H1 (cell line): ENCODE data around the gene CD7. TPM values are rescaled to one million over a fixed set of nuclear protein-coding genes. Genes with fewer than 3 reads are reported as not detected.

Experiments
- CTCF ChIA-PET: fragments of 300-600 bp; sonication (Branson Sonifier 250); formaldehyde crosslinking; loops from one replicate; lab custom pipeline; 2021; ENCODE audit not compliant: partially characterized antibody; lab: Charles Lee
- POLR2A ChIA-PET: fragments of 300-600 bp; sonication (Branson Sonifier 250); formaldehyde crosslinking; loops from one replicate; lab custom pipeline; 2021; ENCODE audit warnings: inconsistent platforms; ENCODE audit not compliant: partially characterized antibody; lab: Charles Lee
- DNase-seq, 2 experiments: peaks; one replicate each; pipeline versions ENCODE4 v3.0.0 to v3.0.0-alpha.2; 2010 to 2022; ENCODE audit warnings: low spot score in 2 of 2, low read depth in 1 of 2, mixed read lengths in 1 of 2
- FAIRE-seq: peaks from 2 replicates; lab custom pipeline; 2011; peaks lifted over from hg19 to GRCh38; lab: Jason Lieb, UNC
- H2AFZ ChIP-seq: 2 replicates; pipeline ENCODE4 v1.8.1; 2012; ENCODE audit warnings: low read length, inconsistent platforms
- H2AK5ac ChIP-seq: 2 replicates; pipeline ENCODE4 v1.6.1; 2013; ENCODE audit warnings: low read depth, low read length
- H2BK120ac ChIP-seq: replicated peaks from 2 replicates; pipeline ENCODE3; 2013; ENCODE audit warnings: low read depth, low read length, inconsistent platforms
- H2BK12ac ChIP-seq: 2 replicates; pipeline ENCODE4 v1.6.1; 2013; ENCODE audit warnings: low read depth, low read length
- H2BK15ac ChIP-seq: 2 replicates; pipeline ENCODE4 v1.6.1; 2013; ENCODE audit warnings: low read length
- H2BK20ac ChIP-seq: 2 replicates; pipeline ENCODE4 v1.6.1; 2013; ENCODE audit warnings: low read length
- H2BK5ac ChIP-seq: 2 replicates; pipeline ENCODE4 v1.6.1; 2013; ENCODE audit warnings: low read depth, low read length
- H3K14ac ChIP-seq: 2 replicates; pipeline ENCODE4 v1.6.1; 2013; ENCODE audit warnings: inconsistent platforms; ENCODE audit not compliant: insufficient read length
- H3K18ac ChIP-seq: 2 replicates; pipeline ENCODE4 v1.6.1; 2013; ENCODE audit warnings: low read length; ENCODE audit errors: extremely low read depth
- H3K23ac ChIP-seq: 2 replicates; pipeline ENCODE4 v1.6.1; 2013; ENCODE audit warnings: inconsistent platforms; ENCODE audit not compliant: insufficient read length
- H3K23me2 ChIP-seq: 2 replicates; pipeline ENCODE4 v1.6.1; 2013; ENCODE audit warnings: low read depth, low read length
- H3K27ac ChIP-seq: 2 replicates; pipeline ENCODE4 v1.6.1; 2011; ENCODE audit warnings: low read depth, low read length, inconsistent platforms
- H3K27me3 ChIP-seq, 4 experiments: replicated peaks in 1 of 4; 1 replicate in 1 of 4; 2 replicates in 3 of 4; pipeline versions ENCODE4 v1.6.1 to v1.8.1; 2011 to 2013; ENCODE audit warnings: low read length in 3 of 4, mild to moderate bottlenecking in 3 of 4, inconsistent platforms in 2 of 4, mixed read lengths in 2 of 4, moderate library complexity in 1 of 4; ENCODE audit not compliant: control insufficient read depth in 3 of 4, insufficient read depth in 3 of 4; ENCODE audit errors: extremely low read depth in 1 of 4
- H3K36me3 ChIP-seq, 4 experiments: 2 replicates each; pipeline versions ENCODE4 v1.6.1 to v1.8.1; 2011 to 2013; ENCODE audit warnings: mild to moderate bottlenecking in 4 of 4, low read length in 3 of 4, moderate library complexity in 2 of 4, control low read depth in 1 of 4, inconsistent platforms in 1 of 4; ENCODE audit not compliant: insufficient read depth in 4 of 4, control insufficient read depth in 2 of 4
- H3K4ac ChIP-seq: replicated peaks from 2 replicates; pipeline ENCODE3; 2013; ENCODE audit warnings: low read length, low read depth, mixed read lengths, inconsistent platforms; ENCODE audit not compliant: insufficient read length
- H3K4me1 ChIP-seq, 4 experiments: replicated peaks in 1 of 4; 1 replicate in 1 of 4; 2 replicates in 3 of 4; pipeline versions ENCODE4 v1.6.1 to v1.8.1; 2011 to 2013; ENCODE audit warnings: low read length in 3 of 4, inconsistent platforms in 2 of 4, mixed read lengths in 1 of 4; ENCODE audit not compliant: insufficient read depth in 4 of 4, control insufficient read depth in 3 of 4
- H3K4me2 ChIP-seq, 2 experiments: 2 replicates each; pipeline versions ENCODE4 v1.6.1 to v1.8.1; 2011 to 2013; ENCODE audit warnings: low read depth in 2 of 2, low read length in 2 of 2, control low read depth in 1 of 2, inconsistent platforms in 1 of 2, mild to moderate bottlenecking in 1 of 2; ENCODE audit not compliant: insufficient read depth in 1 of 2
- H3K4me3 ChIP-seq, 4 experiments: fragments of 200-600, 300-600 bp in 1 of 4; sonication (generic), shearing (Covaris generic), sonication (Bioruptor Twin) in 1 of 4; 2 replicates each; pipeline versions ENCODE4 v1.5.1 to v1.8.1; 2011 to 2016; ENCODE audit warnings: low read length in 4 of 4, low read depth in 3 of 4, control low read depth in 2 of 4, inconsistent platforms in 2 of 4, mild to moderate bottlenecking in 2 of 4, mixed read lengths in 1 of 4, moderate library complexity in 1 of 4; ENCODE audit not compliant: insufficient read depth in 2 of 4; ENCODE audit errors: extremely low read depth in 1 of 4
- H3K56ac ChIP-seq: replicated peaks from 2 replicates; pipeline ENCODE3; 2013; ENCODE audit warnings: low read depth, mild to moderate bottlenecking, mixed read lengths, low read length, inconsistent platforms; ENCODE audit not compliant: insufficient read length
- H3K79me1 ChIP-seq: 2 replicates; pipeline ENCODE4 v1.6.1; 2013; ENCODE audit warnings: low read depth, low read length, control low read depth
- H3K79me2 ChIP-seq, 2 experiments: 2 replicates each; pipeline versions ENCODE4 v1.6.1 to v1.8.1; 2012 to 2013; ENCODE audit warnings: low read length in 2 of 2, mild to moderate bottlenecking in 2 of 2, inconsistent platforms in 1 of 2; ENCODE audit not compliant: insufficient read depth in 2 of 2, control insufficient read depth in 1 of 2
- H3K9ac ChIP-seq, 4 experiments: replicated peaks in 1 of 4; 1 replicate in 1 of 4; 2 replicates in 3 of 4; pipeline versions ENCODE4 v1.6.1 to v1.8.1; 2011 to 2013; ENCODE audit warnings: low read depth in 3 of 4, low read length in 3 of 4, control low read depth in 2 of 4, mild to moderate bottlenecking in 2 of 4, moderate library complexity in 2 of 4, inconsistent platforms in 1 of 4; ENCODE audit errors: extremely low read depth in 1 of 4
- H3K9me3 ChIP-seq, 2 experiments: 2 replicates each; pipeline versions ENCODE4 v1.6.1 to v1.8.1; 2012 to 2013; ENCODE audit warnings: mild to moderate bottlenecking in 2 of 2, moderate library complexity in 2 of 2, control low read depth in 1 of 2, inconsistent platforms in 1 of 2, low read depth in 1 of 2, low read length in 1 of 2, mixed read lengths in 1 of 2; ENCODE audit not compliant: insufficient read depth in 2 of 2
- H4K20me1 ChIP-seq, 2 experiments: replicated peaks in 1 of 2; 2 replicates each; pipeline versions ENCODE3 to v1.8.1; 2011 to 2013; ENCODE audit warnings: inconsistent platforms in 2 of 2, low read length in 2 of 2, mild to moderate bottlenecking in 1 of 2; ENCODE audit not compliant: insufficient read depth in 2 of 2, control insufficient read depth in 1 of 2
- H4K5ac ChIP-seq: 2 replicates; pipeline ENCODE4 v1.6.1; 2013; ENCODE audit warnings: low read length, low read depth, mixed read lengths, inconsistent platforms; ENCODE audit not compliant: insufficient read length
- H4K8ac ChIP-seq: 2 replicates; pipeline ENCODE4 v1.8.0; 2013; ENCODE audit warnings: mild to moderate bottlenecking, moderate library complexity, low read length, inconsistent platforms; ENCODE audit not compliant: insufficient read depth; ENCODE audit errors: extremely low read depth
- H4K91ac ChIP-seq: replicated peaks from 2 replicates; pipeline ENCODE3; 2013; ENCODE audit warnings: low read length, mixed read lengths, inconsistent platforms; ENCODE audit not compliant: insufficient read length
- BACH1 ChIP-seq: IDR thresholded peaks from 2 replicates; pipeline ENCODE4 v1.6.1; 2012; ENCODE audit warnings: low read length, improper control_type of control experiment
- CHD1 ChIP-seq: IDR thresholded peaks from 2 replicates; pipeline ENCODE4 v1.6.1; 2012; ENCODE audit warnings: low read depth, low read length, improper control_type of control experiment
- EZH2 ChIP-seq: fragments of 200-600 bp; sonication (generic); IDR thresholded peaks from 2 replicates; pipeline ENCODE4 v1.7.1; 2012; ENCODE audit warnings: low read depth, mild to moderate bottlenecking, moderate library complexity, low read length, inconsistent platforms; ENCODE audit not compliant: severe bottlenecking
- SP1 ChIP-seq: IDR thresholded peaks from 2 replicates; pipeline ENCODE4 v1.6.1; 2011; ENCODE audit warnings: low read depth, low read length
- TEAD4 ChIP-seq: IDR thresholded peaks from 2 replicates; pipeline ENCODE4 v1.6.1; 2012; ENCODE audit warnings: low read depth, low read length, inconsistent platforms, mixed read lengths
- ZNF274 ChIP-seq: IDR thresholded peaks from 2 replicates; pipeline ENCODE4 v1.7.0; 2012; ENCODE audit warnings: low read length, borderline replicate concordance; ENCODE audit errors: extremely low read depth
- WGBS, 2 experiments: shearing (Covaris generic) in 1 of 2; methylation state at CpG; one replicate each; pipeline versions ENCODE4 v1.1.6 to v1.1.7; 2013 to 2015; ENCODE audit warnings: low lambda C conversion rate in 2 of 2, mixed read lengths in 2 of 2, inconsistent platforms in 1 of 2, low coverage in 1 of 2, missing lambda C conversion rate in 1 of 2; ENCODE audit not compliant: insufficient replicate concordance in 2 of 2, insufficient coverage in 1 of 2, insufficient read length in 1 of 2; ENCODE audit errors: extremely low coverage in 1 of 2, missing lambda C conversion rate in 1 of 2; 5-methylcytosine and 5-hydroxymethylcytosine counted together
- polyA plus RNA-seq, 7 experiments: library from polyadenylated mRNA; depleted of rRNA in 3 of 7; stranded (reverse) in 5 of 7; unstranded in 2 of 7; fragments of >200 nt in 5 of 7; fragments of 200-250 nt in 2 of 7; gene quantifications; 1 replicate in 5 of 7; 2 replicates in 1 of 7; 4 replicates in 1 of 7; pipeline versions ENCODE4 v1.2.1 to v1.2.3, GENCODE V29; 2011 to 2013; ENCODE audit warnings: missing spikeins in 2 of 7, mixed read lengths in 2 of 7
- total RNA-seq: library from RNA; stranded (reverse); fragmentation: NEBNext Ultra II Directional; extraction: Animal tissue kit (Norgen Biotek cat#: 25700); gene quantifications from 2 replicates; pipeline ENCODE4 v1.2.1, GENCODE V29; 2021
- TF ChIP-seq, protein P1 (sequence below): IDR thresholded peaks from 2 replicates; pipeline ENCODE4 v1.6.1; 2012; ENCODE audit warnings: inconsistent platforms

The CD7 gene
- total and polyA plus RNA-seq, 2 of the 8 experiments (the other 6 are each of a cell fraction or from before 2014, with no cell fraction given), result 0.83 to 0.86 TPM

DNA sequence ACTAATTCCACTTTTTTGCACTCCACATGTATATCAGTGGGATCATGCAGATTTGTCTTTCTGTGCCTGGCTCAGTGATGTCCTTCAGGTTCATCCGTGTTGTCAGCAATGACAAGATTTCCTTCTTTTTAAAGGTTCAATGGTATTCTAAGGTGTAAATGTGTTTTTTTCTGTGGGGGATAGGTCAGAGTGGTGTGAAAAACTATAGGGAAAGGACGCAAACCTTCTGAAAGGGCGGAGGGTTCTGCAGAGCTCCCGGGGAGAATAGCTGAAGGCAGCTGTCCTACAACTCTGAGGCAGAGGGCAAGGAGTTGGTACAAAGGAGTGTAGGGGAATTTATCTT lies 22.0 kb downstream of the CD7 start:
- Histone ChIP-seq H3K79me2 (no peaks in the 10 kb centered on the region; a peak in 1 of 4 replicates), H4K20me1 (peaks cover 0 to 2% of the 10 kb centered on the region in 2 experiments), H3K18ac (no peak overlapping the region), H3K23me2 (no peaks in the 10 kb centered on the region; the same call in 1 of the 2 replicates), H3K27ac (no peak overlapping the region), H3K23ac (no peak overlapping the region), H3K4me1 (peaks cover 0 to 20% (median 5%) of the 10 kb centered on the region in 4 experiments; a peak in 5 of 7 replicates), H3K36me3 (no peaks in the 10 kb centered on the region), H2BK12ac (no peak overlapping the region), H3K4me3 (no peak overlapping the region), H2BK5ac (no peak overlapping the region), H3K14ac (no peak overlapping the region), H4K8ac (no peak overlapping the region), H2BK20ac (no peak overlapping the region), H2AFZ (no peak overlapping the region), H3K4me2 (no peak overlapping the region), H3K27me3 (peaks cover 0 to 7% (median 4%) of the 10 kb centered on the region in 4 experiments; a peak in 3 of 7 replicates), H2BK120ac (no peak overlapping the region), H3K9me3 (no peaks in the 10 kb centered on the region), H3K56ac (no peak overlapping the region)
- ChIA-PET CTCF (no interaction called here), POLR2A (no interaction called here)
- no peak for FAIRE-seq
- TF ChIP-seq TEAD4, result no peak
- no peak for TF ChIP-seq CHD1
- TF ChIP-seq BACH1, result no peak
- TF ChIP-seq, protein P1, sequence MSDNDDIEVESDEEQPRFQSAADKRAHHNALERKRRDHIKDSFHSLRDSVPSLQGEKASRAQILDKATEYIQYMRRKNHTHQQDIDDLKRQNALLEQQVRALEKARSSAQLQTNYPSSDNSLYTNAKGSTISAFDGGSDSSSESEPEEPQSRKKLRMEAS, result no peak
- TF ChIP-seq ZNF274, result no peak
- TF ChIP-seq SP1, result no peak
- no peak for TF ChIP-seq EZH2
- TF ChIP-seq, all 59 proteins: peak for 0
- Histone ChIP-seq H3K4ac (no peak overlapping the region), H3K79me1 (no peaks in the 10 kb centered on the region), H4K5ac (no peak overlapping the region), H2BK15ac (no peak overlapping the region), H4K91ac (no peak overlapping the region), H3K9ac (no peak overlapping the region), H2AK5ac (no peak overlapping the region)
- no peak for DNase-seq
- 91% methylated on average over 4 of the region's 4 CpGs; no CpG with 5 or more reads in 1 of the 2 experiments for WGBS, 2 experiments
